Effector CD8-positive, alpha-beta T cell (primary cell): Measurements from ENCODE around the gene UNC5A.
"Not testable (repeated sequence)": the region's sequence is repeated elsewhere in the genome, so short reads cannot be mapped to it uniquely, and the experiment has no call there.

Source experiments
- DNase-seq: peaks from one replicate; lab custom pipeline; 2025; lab: John Stamatoyannopoulos, UW

The UNC5A gene

DNA sequence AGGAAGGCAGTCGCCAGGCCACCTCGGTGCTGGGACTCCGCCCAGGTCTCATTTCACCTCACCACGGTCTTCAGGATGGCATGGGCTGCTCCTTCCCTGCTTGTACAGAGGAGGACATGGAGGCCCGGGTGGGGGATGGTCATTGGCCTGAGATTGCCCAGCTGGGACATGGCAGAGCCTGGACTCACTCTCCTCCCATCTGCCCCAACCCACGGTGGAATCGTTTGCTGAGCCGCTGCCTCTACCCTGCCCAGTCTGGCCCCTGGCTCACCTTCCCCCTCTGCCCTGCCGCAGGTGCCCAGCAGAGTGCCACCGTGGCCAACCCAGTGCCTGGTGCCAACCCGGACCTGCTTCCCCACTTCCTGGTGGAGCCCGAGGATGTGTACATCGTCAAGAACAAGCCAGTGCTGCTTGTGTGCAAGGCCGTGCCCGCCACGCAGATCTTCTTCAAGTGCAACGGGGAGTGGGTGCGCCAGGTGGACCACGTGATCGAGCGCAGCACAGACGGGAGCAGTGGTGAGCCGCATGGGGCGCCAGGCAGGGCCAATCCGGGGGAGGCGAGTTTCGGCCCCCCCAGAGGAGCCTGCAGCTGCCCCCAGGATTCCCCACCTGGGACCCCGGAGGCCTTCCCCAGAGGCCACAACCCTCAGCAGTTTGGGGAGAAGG lies 52.1 kb downstream of the UNC5A start:
- no peak for DNase-seq

GRCh38 chr5:176863041-176863764 lies 52.8 kb downstream of the UNC5A start:
- DNase-seq: no peak

DNA sequence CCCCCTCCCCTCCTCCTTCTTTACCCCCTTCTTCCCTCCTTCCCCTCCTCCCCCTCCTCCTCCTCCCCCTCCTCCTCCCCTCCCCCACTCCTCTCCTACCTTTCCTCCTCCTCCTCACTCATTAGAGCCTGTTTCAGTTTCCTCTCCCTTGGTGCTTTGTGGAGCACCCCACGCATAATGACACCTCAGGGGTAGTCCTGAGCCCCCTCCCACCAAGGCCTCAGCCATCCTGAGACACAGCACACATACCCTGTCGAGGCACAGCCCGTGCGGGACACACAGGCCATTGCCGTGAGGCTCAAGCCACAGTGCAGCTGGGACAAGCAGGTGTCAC lies 53.4 kb downstream of the UNC5A start:
- DNase-seq: no peak

GRCh38 chr5:176864755-176865154 lies 54.4 kb downstream of the UNC5A start:
- DNase-seq: no peak

DNA sequence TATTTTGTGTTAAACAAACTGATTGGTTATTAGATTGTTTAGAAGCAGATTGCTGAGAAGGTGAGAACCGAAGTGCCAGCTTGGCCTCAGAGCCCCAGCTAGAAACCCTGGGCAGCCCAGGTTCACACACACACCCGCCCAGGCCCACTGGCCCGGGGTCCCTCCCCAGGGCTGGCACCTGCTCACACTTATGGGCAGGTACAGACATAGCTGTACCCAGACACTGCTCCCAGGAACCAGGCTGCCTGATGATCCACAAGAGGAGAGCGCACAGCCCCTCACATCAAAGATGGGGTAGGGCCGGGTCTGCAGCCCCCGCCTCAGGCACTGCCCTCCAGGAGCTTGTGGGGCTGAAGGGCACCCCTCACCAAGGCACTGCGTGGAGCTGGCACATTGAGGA lies 55.6 kb downstream of the UNC5A start:
- DNase-seq: no peak

DNA sequence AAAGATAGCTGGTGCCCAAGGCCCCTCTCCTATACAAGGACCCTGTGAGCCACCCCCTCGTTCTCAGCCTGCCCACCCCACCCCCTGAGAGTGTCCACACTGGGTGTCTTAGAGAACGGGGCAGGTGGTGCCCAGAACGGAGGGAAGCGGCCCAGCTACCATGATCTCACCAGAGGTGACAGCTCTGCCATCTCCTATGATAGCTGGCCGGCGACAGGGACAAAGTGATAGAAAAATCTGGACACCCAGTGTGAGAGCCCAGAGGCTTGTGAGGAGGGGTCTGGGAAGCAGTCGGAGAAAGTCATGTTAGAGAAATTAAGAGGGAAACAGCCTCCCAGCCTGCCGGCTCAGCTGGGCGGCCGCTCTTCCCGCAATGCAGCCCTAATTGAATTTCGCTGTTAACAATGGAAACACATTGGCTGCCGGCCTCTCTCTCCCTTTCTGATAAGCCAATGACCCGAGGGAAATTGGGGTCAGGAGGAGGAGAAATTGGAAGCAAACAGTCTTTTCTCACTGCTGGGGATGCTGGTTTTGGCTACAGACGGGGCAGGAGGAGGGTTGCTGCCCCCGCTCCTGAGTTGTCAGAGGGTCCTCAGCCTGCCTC lies 56.5 kb downstream of the UNC5A start:
- no peak for DNase-seq

DNA sequence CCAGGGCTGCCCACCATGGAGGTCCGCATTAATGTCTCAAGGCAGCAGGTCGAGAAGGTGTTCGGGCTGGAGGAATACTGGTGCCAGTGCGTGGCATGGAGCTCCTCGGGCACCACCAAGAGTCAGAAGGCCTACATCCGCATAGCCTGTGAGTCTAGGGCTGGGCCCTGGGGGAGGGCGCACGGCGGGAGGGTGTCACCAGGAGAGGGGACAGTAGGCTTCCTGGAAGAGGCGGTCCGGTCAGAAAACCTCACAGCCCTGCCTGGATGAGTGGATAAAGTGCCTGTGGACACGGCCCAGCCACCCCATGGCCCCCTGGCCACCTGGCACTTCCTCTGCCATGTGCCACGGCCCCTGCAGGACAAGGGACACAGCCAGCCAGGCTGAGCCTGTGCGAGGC lies 57.8 kb downstream of the UNC5A start:
- no peak for DNase-seq

DNA sequence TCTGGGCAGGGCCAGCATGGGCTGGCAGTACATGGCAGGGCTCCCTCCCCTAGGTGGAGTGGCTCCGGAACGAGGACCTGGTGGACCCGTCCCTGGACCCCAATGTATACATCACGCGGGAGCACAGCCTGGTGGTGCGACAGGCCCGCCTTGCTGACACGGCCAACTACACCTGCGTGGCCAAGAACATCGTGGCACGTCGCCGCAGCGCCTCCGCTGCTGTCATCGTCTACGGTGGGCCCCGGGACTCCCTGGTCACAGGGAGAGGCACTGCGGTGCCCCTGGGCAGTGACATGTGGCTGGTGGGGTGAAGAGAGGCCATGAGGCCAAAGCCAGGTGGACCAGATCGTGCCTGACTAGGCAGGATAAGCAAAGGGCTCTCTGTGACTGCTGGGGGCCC lies 58.4 kb downstream of the UNC5A start:
- no peak for DNase-seq

GRCh38 chr5:176869501-176870109 lies 59.2 kb downstream of the UNC5A start:
- no peak for DNase-seq

- DNase-seq: no peak
Measured at GRCh38 chr5:176870110-176870591, 59.8 kb downstream of the UNC5A start.

- not testable (repeated sequence) for DNase-seq
Measured at GRCh38 chr5:176870644-176871043, 60.3 kb downstream of the UNC5A start.

DNA sequence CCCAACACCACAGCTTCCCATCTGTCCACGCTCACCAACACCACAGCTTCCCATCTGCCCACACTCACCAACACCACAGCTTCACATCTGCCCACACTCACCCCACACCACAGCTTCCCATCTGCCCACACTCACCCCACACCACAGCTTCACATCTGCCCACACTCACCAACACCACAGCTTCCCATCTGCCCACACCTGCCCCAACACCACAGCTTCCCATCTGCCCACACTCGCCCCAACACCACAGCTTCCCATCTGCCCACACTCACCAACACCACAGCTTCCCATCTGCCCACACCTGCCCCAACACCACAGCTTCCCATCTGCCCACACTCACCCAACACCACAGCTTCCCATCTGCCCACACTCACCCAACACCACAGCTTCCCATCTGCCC lies 62.2 kb downstream of the UNC5A start:
- DNase-seq: not testable (repeated sequence)

- not testable (repeated sequence) for DNase-seq
Measured at GRCh38 chr5:176873011-176873410, 62.7 kb downstream of the UNC5A start.

GRCh38 chr5:176873541-176874172 lies 63.3 kb downstream of the UNC5A start:
- DNase-seq: no peak

GRCh38 chr5:176874198-176874780 lies 63.9 kb downstream of the UNC5A start:
- no peak for DNase-seq

GRCh38 chr5:176875014-176875550 lies 64.7 kb downstream of the UNC5A start:
- DNase-seq: no peak

DNA sequence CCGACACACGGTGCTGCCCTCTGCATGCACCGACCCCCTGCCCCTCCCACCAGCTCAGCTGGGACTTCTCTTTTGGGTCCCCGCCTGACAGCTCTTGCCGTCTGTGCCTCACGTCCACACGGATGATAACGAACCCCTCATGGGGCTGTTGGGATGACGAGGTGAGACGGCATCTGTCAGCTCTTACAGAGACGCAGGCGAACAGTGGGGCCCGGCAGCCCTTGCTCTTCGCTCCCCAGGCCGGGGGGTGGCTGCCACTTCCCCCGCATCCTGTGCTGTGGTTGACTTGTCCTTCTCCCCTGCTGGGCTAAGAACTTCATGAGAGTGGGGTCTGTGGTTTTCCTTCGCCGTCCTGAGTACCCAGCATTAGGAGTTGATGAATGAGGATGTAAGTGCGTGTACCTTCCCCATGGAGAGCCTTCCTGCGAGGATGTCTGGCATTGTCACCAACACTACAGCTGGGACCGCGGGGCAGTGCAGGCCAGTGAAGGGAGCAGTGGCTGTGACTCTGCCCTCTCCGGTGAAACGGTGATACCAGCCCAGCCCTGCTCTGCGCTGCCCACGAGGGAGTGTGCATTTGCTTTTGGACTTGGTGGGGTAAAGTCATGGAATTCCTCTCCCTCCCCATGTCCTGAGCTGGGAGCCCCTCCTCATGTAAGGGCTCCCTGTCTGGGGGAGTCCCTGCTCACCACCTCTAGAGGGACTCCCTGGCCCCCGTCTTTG lies 65.6 kb downstream of the UNC5A start:
- no peak for DNase-seq

DNA sequence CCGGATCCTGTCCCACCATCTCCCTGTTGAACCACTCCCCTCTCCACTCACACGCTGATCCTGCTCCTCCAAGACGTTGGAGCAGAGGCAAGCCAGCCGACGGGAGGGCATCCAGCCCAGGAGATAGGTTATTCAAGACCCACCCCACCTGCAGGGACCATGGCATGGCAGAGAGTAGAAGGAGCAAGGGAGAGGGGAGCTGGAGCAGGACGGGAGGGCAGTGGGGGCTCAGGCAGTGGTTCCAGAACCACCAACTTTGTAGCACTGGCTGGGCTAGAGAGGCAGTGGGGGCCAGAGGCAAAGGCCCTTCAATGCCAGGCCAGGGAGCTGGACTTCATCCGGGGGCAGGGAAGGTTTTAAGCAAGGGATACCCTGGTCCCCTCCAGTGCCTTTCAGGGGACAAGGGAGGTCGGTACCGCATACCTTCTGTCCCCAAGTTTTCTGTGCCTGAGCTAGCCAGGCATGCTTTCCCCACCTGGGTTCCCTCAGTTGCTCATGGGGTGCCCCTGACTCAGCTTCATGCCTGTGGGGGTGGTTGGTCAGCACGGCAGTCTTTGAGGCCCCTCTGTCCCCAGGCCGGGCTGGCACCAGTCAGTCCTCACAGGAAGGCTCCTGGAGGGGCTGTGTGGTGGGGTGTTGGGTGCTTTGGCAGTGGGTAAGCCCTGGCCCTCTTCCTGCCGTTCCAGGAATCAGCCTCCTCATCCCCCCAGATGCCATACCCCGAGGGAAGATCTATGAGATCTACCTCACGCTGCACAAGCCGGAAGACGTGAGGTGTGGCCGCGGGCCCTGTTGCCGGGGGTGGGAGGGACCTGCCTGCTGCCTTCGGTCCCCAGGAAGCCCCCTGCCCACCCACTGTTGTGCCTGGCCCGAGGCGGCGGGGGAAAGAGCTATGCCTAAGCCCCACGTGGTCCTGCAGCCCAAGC lies 66.4 kb downstream of the UNC5A start:
- no peak for DNase-seq

- DNase-seq: no peak
Measured at GRCh38 chr5:176877793-176878331, 67.5 kb downstream of the UNC5A start.

- no peak for DNase-seq
Measured at GRCh38 chr5:176878463-176878862, 68.1 kb downstream of the UNC5A start.
